Activated CD4-positive, alpha-beta memory T cell treated with anti-CD3 and anti-CD28 coated beads, Interleukin-2, amount 10 ng/mL, durations not matched to agents 7 days and 5 days (primary cell): Measurements from ENCODE around the gene STRC. TPM values are rescaled to one million over a fixed set of nuclear protein-coding genes. Genes with fewer than 3 reads are reported as not detected.
"Not testable (repeated sequence)": the region's sequence is repeated elsewhere in the genome, so short reads cannot be mapped to it uniquely, and the experiment has no call there.

Experiments used
- CTCF ChIA-PET: fragments of 350-600 bp; sonication (Branson Sonifier 250); formaldehyde crosslinking; loops from one replicate; lab custom pipeline; 2021; ENCODE audit warnings: antibody characterized with exemption, inconsistent platforms; lab: Charles Lee
- POLR2A ChIA-PET: fragments of 350-600 bp; sonication (Branson Sonifier 250); formaldehyde crosslinking; loops from one replicate; lab custom pipeline; 2021; ENCODE audit warnings: antibody characterized with exemption; lab: Charles Lee
- DNase-seq: peaks from one replicate; pipeline ENCODE4 v3.0.0-alpha.2; 2020
- H3K27ac Mint-ChIP-seq: one replicate; pipeline ENCODE4 v1.8.0; 2021; ENCODE audit warnings: mild to moderate bottlenecking, mixed read lengths
- H3K27me3 Mint-ChIP-seq: one replicate; pipeline ENCODE4 v1.8.0; 2021; ENCODE audit warnings: mixed read lengths
- H3K36me3 Mint-ChIP-seq: one replicate; pipeline ENCODE4 v1.8.0; 2021; ENCODE audit warnings: low read depth, mixed read lengths
- H3K4me1 Mint-ChIP-seq: one replicate; pipeline ENCODE4 v1.8.0; 2021; ENCODE audit warnings: mixed read lengths
- H3K4me3 Mint-ChIP-seq: one replicate; pipeline ENCODE4 v1.8.0; 2021; ENCODE audit warnings: mild to moderate bottlenecking, mixed read lengths
- H3K9me3 Mint-ChIP-seq: one replicate; pipeline ENCODE4 v1.8.0; 2021; ENCODE audit warnings: mixed read lengths
- total RNA-seq, 2 experiments: library from RNA; stranded (reverse); gene quantifications; one replicate each; pipeline ENCODE4 v1.2.3, GENCODE V29; 2021

STRC gene
- total RNA-seq: under 1 TPM; 0.45 to 0.75 TPM

DNA sequence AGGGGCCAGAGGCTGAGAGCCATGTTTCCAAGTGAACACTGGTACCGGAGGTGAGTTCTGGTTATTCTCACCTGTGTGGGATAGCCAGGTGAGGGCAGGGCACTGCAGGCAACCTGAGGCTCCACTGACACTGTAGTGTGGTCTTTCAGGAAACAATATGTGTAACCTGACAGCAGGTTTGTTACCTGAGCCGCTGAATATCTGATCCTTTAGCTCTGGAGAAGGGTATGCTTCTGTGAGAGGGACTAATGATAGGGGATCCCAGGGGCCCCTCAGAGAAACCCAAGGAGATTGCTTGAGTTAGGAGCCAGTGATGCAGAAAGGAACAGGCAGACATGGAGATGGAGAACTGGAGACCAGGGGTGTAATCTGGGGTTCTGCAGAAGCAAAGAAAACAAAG lies at the start of gene STRC:
TSS of gene STRC (minus strand) at position 101 of the 400 bp plus-strand sequence. CDS start at position 23, 78 bp downstream.
- H3K9me3 Mint-ChIP-seq, DNase-seq, POLR2A ChIA-PET, H3K4me1 Mint-ChIP-seq, H3K36me3 Mint-ChIP-seq, H3K4me3 Mint-ChIP-seq, CTCF ChIA-PET, H3K27ac Mint-ChIP-seq: not testable (repeated sequence)
- H3K27me3 Mint-ChIP-seq: peaks cover 16% of the 10 kb centered on the region

- CTCF ChIA-PET: not testable (repeated sequence)
Measured at GRCh38 chr15:43666177-43666576, 47.6 kb upstream of the STRC start.

GRCh38 chr15:43663333-43663732 lies 44.7 kb upstream of the STRC start:
- DNase-seq, CTCF ChIA-PET, H3K36me3 Mint-ChIP-seq, H3K4me3 Mint-ChIP-seq, POLR2A ChIA-PET, H3K27ac Mint-ChIP-seq, H3K27me3 Mint-ChIP-seq, H3K4me1 Mint-ChIP-seq, H3K9me3 Mint-ChIP-seq: not testable (repeated sequence)

More at GRCh38 chr15:43666177-43666576, 47.6 kb upstream of the STRC start:
- H3K4me1 Mint-ChIP-seq, H3K36me3 Mint-ChIP-seq, POLR2A ChIA-PET, H3K27ac Mint-ChIP-seq, H3K4me3 Mint-ChIP-seq, H3K9me3 Mint-ChIP-seq, DNase-seq, H3K27me3 Mint-ChIP-seq: not testable (repeated sequence)

GRCh38 chr15:43662293-43662692 lies 43.7 kb upstream of the STRC start:
- H3K27me3 Mint-ChIP-seq, DNase-seq, H3K9me3 Mint-ChIP-seq, H3K36me3 Mint-ChIP-seq, POLR2A ChIA-PET, H3K27ac Mint-ChIP-seq, H3K4me1 Mint-ChIP-seq, CTCF ChIA-PET, H3K4me3 Mint-ChIP-seq: not testable (repeated sequence)

- DNase-seq, H3K27ac Mint-ChIP-seq, CTCF ChIA-PET, H3K9me3 Mint-ChIP-seq, H3K36me3 Mint-ChIP-seq, H3K4me3 Mint-ChIP-seq, POLR2A ChIA-PET, H3K27me3 Mint-ChIP-seq, H3K4me1 Mint-ChIP-seq: not testable (repeated sequence)
Measured at GRCh38 chr15:43659727-43660126, 41.1 kb upstream of the STRC start.

DNA sequence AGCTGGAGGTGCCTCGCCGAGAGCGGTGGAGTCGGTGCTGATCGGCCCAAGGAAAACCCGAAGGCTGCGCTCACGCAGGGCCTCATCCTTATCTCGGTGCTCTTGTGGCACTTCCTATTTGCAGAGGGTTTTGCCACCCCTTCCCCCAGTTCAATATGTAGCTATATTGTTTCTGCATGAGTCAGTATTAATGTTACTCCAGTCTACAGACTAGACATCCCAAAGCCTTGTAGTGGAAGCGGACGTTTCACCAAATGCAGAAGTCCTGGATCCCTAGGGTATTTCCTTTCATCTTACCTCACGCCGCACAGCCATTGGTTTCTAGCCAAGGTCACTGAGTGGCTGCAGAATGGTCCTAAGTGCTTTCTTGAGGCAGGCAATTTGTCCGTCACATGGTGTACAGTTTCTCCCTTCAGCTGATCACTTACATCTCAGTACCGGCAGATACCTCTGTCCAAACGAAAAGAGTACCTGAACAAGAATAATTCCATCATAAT lies 30.9 kb upstream of the STRC start:
- POLR2A ChIA-PET, H3K9me3 Mint-ChIP-seq, CTCF ChIA-PET, H3K27ac Mint-ChIP-seq, H3K36me3 Mint-ChIP-seq, H3K4me1 Mint-ChIP-seq, DNase-seq, H3K27me3 Mint-ChIP-seq, H3K4me3 Mint-ChIP-seq: not testable (repeated sequence)

GRCh38 chr15:43648649-43649429 lies 30.2 kb upstream of the STRC start, which contains the start of gene CATSPER2:
Gene CATSPER2 (minus strand): TSS chr15:43648844. CDS start chr15:43648061, 783 bp downstream.
- CTCF ChIA-PET: no interaction called here
- Mint-ChIP-seq H3K9me3 (no peaks in the 10 kb centered on the region), H3K27ac (no peak within 1 kb of the TSS), H3K27me3 (no peaks in the 10 kb centered on the region), H3K4me1 (no peaks in the 10 kb centered on the region), H3K4me3 (no peak within 1 kb of the TSS), H3K36me3 (peaks cover 6% of the 10 kb centered on the region)
- POLR2A ChIA-PET: no interaction called here
- no peak for DNase-seq

DNA sequence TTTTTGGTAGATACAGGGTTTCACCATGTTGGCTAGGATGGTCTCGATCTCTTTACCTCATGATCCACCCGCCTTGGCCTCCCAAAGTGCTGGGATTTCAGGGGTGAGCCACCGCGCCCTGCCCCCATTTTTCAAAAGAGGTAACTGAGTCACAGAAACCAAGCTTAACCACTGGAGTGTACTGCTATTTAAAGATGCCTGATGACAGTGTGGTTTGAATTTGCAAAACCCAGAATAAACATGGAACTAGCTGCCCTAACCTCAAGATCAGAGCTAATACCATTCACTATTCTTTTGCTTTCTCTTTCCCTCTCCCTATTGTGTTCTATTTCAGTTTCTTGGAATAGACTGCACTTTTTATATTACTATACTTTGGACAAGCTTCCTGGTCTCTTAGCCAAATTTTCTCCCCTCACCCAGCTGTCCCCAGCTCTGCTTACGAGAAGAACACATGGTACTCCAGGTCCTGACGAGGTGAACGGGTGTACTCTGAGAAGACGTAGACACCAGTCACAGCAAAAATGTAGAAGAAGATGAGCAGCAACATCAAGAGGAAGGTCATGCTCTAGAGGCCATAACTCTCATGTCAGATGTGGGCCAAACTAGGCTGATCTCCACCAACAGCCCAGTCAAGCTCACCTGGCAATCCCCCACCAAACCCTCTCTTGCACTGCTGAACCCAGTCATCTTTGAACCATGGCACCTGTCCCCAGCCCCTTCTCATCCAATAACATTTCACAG lies 20.0 kb upstream of the STRC start:
- H3K27ac Mint-ChIP-seq, CTCF ChIA-PET, H3K9me3 Mint-ChIP-seq, H3K4me3 Mint-ChIP-seq, H3K27me3 Mint-ChIP-seq, DNase-seq, POLR2A ChIA-PET, H3K36me3 Mint-ChIP-seq, H3K4me1 Mint-ChIP-seq: not testable (repeated sequence)

DNA sequence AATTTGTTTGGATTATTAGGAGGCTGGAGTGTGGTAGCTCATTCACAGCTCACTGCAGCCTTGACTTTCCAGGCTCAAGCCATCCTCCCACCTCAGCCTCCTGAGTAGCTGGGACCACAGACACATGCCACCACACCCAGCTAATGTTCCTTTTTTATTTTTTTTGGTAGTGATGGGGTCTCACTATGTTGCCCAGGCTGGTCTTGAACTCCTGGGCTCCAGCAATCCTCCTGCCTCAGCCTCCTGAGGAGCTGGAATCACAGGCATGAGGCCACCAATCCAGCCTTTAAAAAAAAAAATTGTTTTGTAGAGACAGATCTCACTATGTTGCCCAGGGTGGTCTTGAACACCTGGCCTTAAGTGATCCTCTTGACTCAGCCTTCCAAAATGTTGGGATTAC lies 8.3 kb upstream of the STRC start:
- H3K4me1 Mint-ChIP-seq, H3K4me3 Mint-ChIP-seq, H3K9me3 Mint-ChIP-seq, POLR2A ChIA-PET, H3K36me3 Mint-ChIP-seq, H3K27me3 Mint-ChIP-seq, DNase-seq, CTCF ChIA-PET, H3K27ac Mint-ChIP-seq: not testable (repeated sequence)

DNA sequence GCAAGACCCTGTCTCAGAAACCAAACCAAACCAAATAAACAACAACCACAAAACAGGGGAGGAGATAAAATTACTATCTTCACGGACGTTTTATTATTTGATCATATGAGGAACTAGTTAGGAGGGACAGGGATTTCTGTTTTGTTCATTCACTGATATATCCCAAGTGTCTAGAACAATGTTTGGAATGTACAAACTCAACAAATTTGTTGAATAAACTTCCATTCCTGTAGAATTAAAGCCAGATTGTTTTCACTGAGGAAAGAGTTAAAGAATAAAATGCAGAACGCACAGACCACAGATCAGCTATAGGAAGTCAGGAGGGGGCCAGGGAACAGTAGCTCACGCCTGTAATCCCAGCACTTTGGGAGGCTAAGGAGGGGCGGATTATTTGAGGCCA lies 6.5 kb upstream of the STRC start:
- no peak for DNase-seq
- H3K4me1 Mint-ChIP-seq: no peaks in the 10 kb centered on the region
- no peak overlapping the region for H3K27ac Mint-ChIP-seq
- peaks cover 16% of the 10 kb centered on the region for H3K27me3 Mint-ChIP-seq
- ChIA-PET CTCF (no interaction called here), POLR2A (no interaction called here)
- no peak overlapping the region for H3K4me3 Mint-ChIP-seq
- H3K9me3 Mint-ChIP-seq: no peaks in the 10 kb centered on the region
- H3K36me3 Mint-ChIP-seq: no peaks in the 10 kb centered on the region

GRCh38 chr15:43622068-43622799 lies 3.6 kb upstream of the STRC start:
- H3K4me1 Mint-ChIP-seq, CTCF ChIA-PET, H3K4me3 Mint-ChIP-seq, DNase-seq, H3K9me3 Mint-ChIP-seq, POLR2A ChIA-PET, H3K36me3 Mint-ChIP-seq, H3K27ac Mint-ChIP-seq: not testable (repeated sequence)
- H3K27me3 Mint-ChIP-seq: peaks cover 22% of the 10 kb centered on the region

GRCh38 chr15:43617750-43618149 lies 850 bp downstream of the STRC start:
- H3K4me1 Mint-ChIP-seq, H3K4me3 Mint-ChIP-seq, H3K9me3 Mint-ChIP-seq, H3K36me3 Mint-ChIP-seq, H3K27ac Mint-ChIP-seq, POLR2A ChIA-PET, DNase-seq, CTCF ChIA-PET: not testable (repeated sequence)
- peaks cover 13% of the 10 kb centered on the region for H3K27me3 Mint-ChIP-seq

DNA sequence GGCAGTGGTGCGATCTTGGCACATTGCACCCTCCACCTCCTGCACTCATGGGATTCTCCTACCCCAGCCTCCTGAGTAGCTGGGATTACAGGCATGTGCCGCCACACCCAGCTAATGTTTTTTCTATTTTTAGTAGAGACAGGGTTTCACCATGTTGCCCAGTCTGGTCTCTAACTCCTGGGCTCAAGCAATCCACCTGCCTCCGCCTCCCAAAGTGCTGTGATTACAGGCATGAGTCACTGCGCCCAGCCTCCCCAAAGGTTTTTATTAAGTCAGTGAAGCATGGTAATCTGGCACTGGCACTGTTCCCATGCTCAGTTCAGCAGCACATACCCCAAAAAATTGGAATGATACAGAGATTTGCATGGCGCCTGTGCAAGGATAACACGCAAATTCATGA lies 16.4 kb downstream of the STRC start:
- H3K27ac Mint-ChIP-seq, H3K4me1 Mint-ChIP-seq, H3K4me3 Mint-ChIP-seq, CTCF ChIA-PET, H3K9me3 Mint-ChIP-seq, H3K36me3 Mint-ChIP-seq, DNase-seq, POLR2A ChIA-PET: not testable (repeated sequence)
- H3K27me3 Mint-ChIP-seq: peaks cover 26% of the 10 kb centered on the region
